B cell (primary cell): ENCODE data around the gene C2CD3. TPM values are rescaled to one million over a fixed set of nuclear protein-coding genes. Genes with fewer than 3 reads are reported as not detected.

ENCODE experiments used
- ATAC-seq: fragments of 200-7000 bp; cut with Tn5 transposase; one replicate; pipeline ENCODE4 v1.10.0; 2021; ENCODE audit warnings: low read depth, mild to moderate bottlenecking, moderate number of reproducible peaks, moderate library complexity
- CTCF ChIA-PET: fragments of 350-600 bp; sonication (Branson Sonifier 250); formaldehyde crosslinking; loops from one replicate; lab custom pipeline; 2021; ENCODE audit warnings: antibody characterized with exemption, inconsistent platforms; lab: Charles Lee
- POLR2A ChIA-PET: fragments of 350-600 bp; sonication (Branson Sonifier 250); formaldehyde crosslinking; loops from one replicate; lab custom pipeline; 2021; ENCODE audit warnings: antibody characterized with exemption; lab: Charles Lee
- DNase-seq: peaks from one replicate; pipeline ENCODE4 v3.0.0; 2013
- H2AFZ ChIP-seq: 2 replicates; pipeline ENCODE4 v1.6.1; 2012; ENCODE audit warnings: mild to moderate bottlenecking, low read depth, low read length; ENCODE audit not compliant: insufficient read depth, poor library complexity, severe bottlenecking
- H3K27ac ChIP-seq, 2 donors: 1 replicate in 1 of 2; 2 replicates in 1 of 2; pipeline ENCODE4 v1.5.1; 2012 to 2013; ENCODE audit warnings: low read length in 2 of 2, mild to moderate bottlenecking in 2 of 2, moderate library complexity in 1 of 2
- H3K27me3 ChIP-seq, 4 experiments: fragments of 200-600 bp in 1 of 4; sonication (generic) in 1 of 4; replicated peaks in 1 of 4; 1 replicate in 2 of 4; 2 replicates in 2 of 4; pipeline versions ENCODE4 v1.6.1 to v1.7.0; 2013 to 2016; ENCODE audit warnings: low read length in 3 of 4, mild to moderate bottlenecking in 2 of 4, mixed read lengths in 1 of 4, moderate library complexity in 1 of 4; ENCODE audit not compliant: insufficient read depth in 4 of 4, control insufficient read depth in 3 of 4; ENCODE audit errors: control extremely low read depth in 1 of 4
- H3K36me3 ChIP-seq, 2 experiments: replicated peaks in 1 of 2; 1 replicate in 1 of 2; 2 replicates in 1 of 2; pipeline versions ENCODE4 v1.6.1 to v1.7.1; 2013; ENCODE audit warnings: low read length in 1 of 2; ENCODE audit not compliant: insufficient read depth in 2 of 2, control insufficient read depth in 1 of 2; ENCODE audit errors: control extremely low read depth in 1 of 2, extremely low read depth in 1 of 2
- H3K4me1 ChIP-seq, 2 donors: fragments of 200-600 bp in 1 of 2; sonication (generic) in 1 of 2; 1 replicate in 1 of 2; 2 replicates in 1 of 2; pipeline versions ENCODE4 v1.5.1 to v1.6.1; 2013 to 2017; ENCODE audit warnings: low read length in 2 of 2; ENCODE audit not compliant: control insufficient read depth in 2 of 2, insufficient read depth in 2 of 2
- H3K4me2 ChIP-seq: replicated peaks from 2 replicates; pipeline ENCODE3; 2012; ENCODE audit warnings: mild to moderate bottlenecking, low read depth, low read length; ENCODE audit not compliant: poor library complexity, severe bottlenecking
- H3K4me3 ChIP-seq, 5 experiments: fragments of 200-600 bp in 1 of 5; sonication (generic) in 1 of 5; 1 replicate in 3 of 5; 2 replicates in 2 of 5; pipeline versions ENCODE4 v1.5.1 to v1.7.0; 2011 to 2016; ENCODE audit warnings: low read length in 4 of 5, mild to moderate bottlenecking in 4 of 5, low read depth in 2 of 5, control low read depth in 1 of 5, moderate library complexity in 1 of 5; ENCODE audit not compliant: insufficient read depth in 1 of 5; ENCODE audit errors: control extremely low read depth in 1 of 5, extremely low read depth in 1 of 5
- H3K79me2 ChIP-seq: fragments of 200-600 bp; sonication (generic); one replicate; pipeline ENCODE4 v1.6.0; 2016; ENCODE audit warnings: low read length; ENCODE audit not compliant: control insufficient read depth, insufficient read depth
- H3K9ac ChIP-seq: fragments of 200-600 bp; sonication (generic); 2 replicates; pipeline ENCODE4 v1.6.1; 2017; ENCODE audit warnings: mild to moderate bottlenecking, low read length, moderate library complexity
- H3K9me3 ChIP-seq, 3 donors: one replicate each; pipeline versions ENCODE4 v1.6.1 to v1.7.1; 2013; ENCODE audit warnings: low read length in 2 of 3; ENCODE audit not compliant: control insufficient read depth in 2 of 3, insufficient read depth in 1 of 3; ENCODE audit errors: control extremely low read depth in 1 of 3
- H4K20me1 ChIP-seq: 2 replicates; pipeline ENCODE4 v1.6.0; 2012; ENCODE audit warnings: mild to moderate bottlenecking, low read length; ENCODE audit not compliant: insufficient read depth, control insufficient read depth, poor library complexity, severe bottlenecking
- H3K27ac Mint-ChIP-seq: one replicate; pipeline ENCODE4 v1.8.0; 2021; ENCODE audit warnings: mixed read lengths
- H3K27me3 Mint-ChIP-seq: one replicate; pipeline ENCODE4 v1.8.0; 2021; ENCODE audit warnings: mixed read lengths
- H3K4me1 Mint-ChIP-seq: one replicate; pipeline ENCODE4 v1.8.0; 2021; ENCODE audit warnings: mixed read lengths
- H3K4me3 Mint-ChIP-seq: one replicate; pipeline ENCODE4 v1.8.0; 2021; ENCODE audit warnings: mixed read lengths
- H3K9me3 Mint-ChIP-seq: one replicate; pipeline ENCODE4 v1.8.0; 2022; ENCODE audit warnings: mixed read lengths; ENCODE audit not compliant: insufficient read depth
- CTCF ChIP-seq: fragments of 200-600 bp; IDR thresholded peaks from one replicate; pipeline ENCODE4 v1.8.0; 2022; ENCODE audit warnings: antibody characterized with exemption, mild to moderate bottlenecking
- EZH2 ChIP-seq: IDR thresholded peaks from 2 replicates; pipeline ENCODE4 v1.6.1; 2012; ENCODE audit warnings: borderline replicate concordance, low read depth, mild to moderate bottlenecking, moderate library complexity, low read length; ENCODE audit not compliant: insufficient read depth, poor library complexity, severe bottlenecking
- WGBS: methylation state at CpG from one replicate; pipeline ENCODE4 v1.1.5; 2013; ENCODE audit warnings: missing lambda C conversion rate; ENCODE audit not compliant: insufficient coverage; 5-methylcytosine and 5-hydroxymethylcytosine counted together
- intact Hi-C: fragments of 100-400 bp; cut with micrococcal nuclease; formaldehyde crosslinking; loops from one replicate; pipeline ENCODE4 v1.10.0; 2022
- polyA plus RNA-seq: library from polyadenylated mRNA; depleted of rRNA; stranded (reverse); fragments of >200 nt; gene quantifications from 2 replicates; pipeline ENCODE4 v1.2.3, GENCODE V29; 2012
- total RNA-seq, 2 donors: library from RNA; stranded (reverse); fragments of 120-200 nt in 1 of 2; gene quantifications; 1 replicate in 1 of 2; 2 replicates in 1 of 2; pipeline versions ENCODE4 v1.2.3 to v1.2.4, GENCODE V29; 2013 to 2022

The C2CD3 gene
- total and polyA plus RNA-seq, 2 donors (not counting 1 experiment from before 2014, with no cell fraction given), result 19.8 to 69.0 TPM

GRCh38 chr11:74023276-74023675, 147.5 kb downstream of the C2CD3 start:
- CTCF ChIA-PET, result no interaction called here
- POLR2A ChIA-PET, result no interaction called here

DNA sequence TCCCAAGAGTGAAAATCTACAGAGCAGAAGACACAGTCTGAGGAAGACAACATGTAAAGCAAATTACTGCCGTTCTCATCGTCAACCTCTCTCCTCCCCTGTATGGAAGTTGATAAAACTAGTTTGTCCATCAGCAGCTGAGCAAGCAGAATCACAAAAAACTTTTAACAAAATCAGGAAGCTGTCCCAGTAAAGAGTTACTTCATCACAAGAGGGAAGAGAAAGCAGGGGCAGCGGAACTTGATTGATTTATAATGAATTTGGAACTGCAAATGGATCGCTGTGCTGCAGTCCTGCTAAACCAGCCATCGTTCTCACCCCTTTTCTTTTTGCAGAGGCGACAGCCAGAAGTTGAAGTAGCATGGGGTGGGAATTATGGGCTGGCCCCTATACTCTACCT, 148.3 kb downstream of the C2CD3 start:
- Histone ChIP-seq H3K27me3 (no peaks in the 10 kb centered on the region), H3K4me2 (no peak overlapping the region), H2AFZ (no peak overlapping the region), H3K4me3 (no peak overlapping the region), H3K36me3 (peaks cover 3 to 11% of the 10 kb centered on the region in 2 experiments), H3K79me2 (peaks cover 5% of the 10 kb centered on the region), H3K9ac (no peak overlapping the region), H3K9me3 (no peaks in the 10 kb centered on the region), H3K27ac (no peak overlapping the region), H4K20me1 (no peaks in the 10 kb centered on the region), H3K4me1 (peaks cover 32 to 51% of the 10 kb centered on the region in 2 donors)
- CTCF ChIA-PET, result no interaction called here
- DNase-seq, result no peak
- Mint-ChIP-seq H3K27ac (no peak overlapping the region), H3K4me3 (no peak overlapping the region), H3K4me1 (peaks cover 27% of the 10 kb centered on the region), H3K27me3 (no peaks in the 10 kb centered on the region), H3K9me3 (no peaks in the 10 kb centered on the region)
- 100% methylated on average over 2 of the region's 6 CpGs for WGBS
- POLR2A ChIA-PET, result interaction anchor here (5.1 kb wide), 1 partner anchor 41 kb away, joined by 28 read pairs; the partner anchor contains the start of gene UCP2
- no peak for TF ChIP-seq CTCF
- no peak for TF ChIP-seq EZH2
- intact Hi-C loops, result no loop called here
- no peak for ATAC-seq

More at GRCh38 chr11:74023276-74023675, 147.5 kb downstream of the C2CD3 start:
- Histone ChIP-seq H2AFZ (no peak overlapping the region), H3K9ac (no peak overlapping the region), H4K20me1 (no peaks in the 10 kb centered on the region), H3K36me3 (peaks cover 3 to 12% of the 10 kb centered on the region in 2 experiments), H3K27me3 (no peaks in the 10 kb centered on the region), H3K4me1 (peaks cover 32 to 51% of the 10 kb centered on the region in 2 donors), H3K27ac (no peak overlapping the region), H3K4me2 (no peak overlapping the region), H3K79me2 (peaks cover 5% of the 10 kb centered on the region), H3K4me3 (no peak overlapping the region), H3K9me3 (no peaks in the 10 kb centered on the region)
- H3K27ac Mint-ChIP-seq, result peak overlapping the region; percentile 57
- peaks cover 27% of the 10 kb centered on the region for H3K4me1 Mint-ChIP-seq
- intact Hi-C loops, result no loop called here
- TF ChIP-seq EZH2 (no peak), CTCF (no peak)
- no peaks in the 10 kb centered on the region for H3K9me3 Mint-ChIP-seq
- ATAC-seq (no peak), DNase-seq (no peak)
- no peaks in the 10 kb centered on the region for H3K27me3 Mint-ChIP-seq
- H3K4me3 Mint-ChIP-seq, result no peak overlapping the region
